Glutamatergic neuron (in vitro differentiated cells): ENCODE results near the gene TPSB2. TPM values are rescaled to one million over a fixed set of nuclear protein-coding genes. Genes with fewer than 3 reads are reported as not detected.
A peak's percentile ranks its signal among the peaks of the same experiment; 100 is the strongest.
"Not testable (repeated sequence)": the region's sequence is repeated elsewhere in the genome, so short reads cannot be mapped to it uniquely, and the experiment has no call there.

Experiments used
- DNase-seq: peaks from one replicate; pipeline ENCODE4 v3.0.0; 2022
- H3K27ac Mint-ChIP-seq: one replicate; pipeline ENCODE4 v1.8.0; 2020; ENCODE audit warnings: mild to moderate bottlenecking, mixed read lengths, inconsistent platforms; ENCODE audit not compliant: unreplicated experiment
- H3K27me3 Mint-ChIP-seq: one replicate; pipeline ENCODE4 v1.8.0; 2020; ENCODE audit warnings: mild to moderate bottlenecking, moderate library complexity, mixed read lengths, inconsistent platforms; ENCODE audit not compliant: unreplicated experiment
- H3K36me3 Mint-ChIP-seq: one replicate; pipeline ENCODE4 v1.8.0; 2020; ENCODE audit warnings: mild to moderate bottlenecking, mixed read lengths, inconsistent platforms; ENCODE audit not compliant: unreplicated experiment
- H3K4me1 Mint-ChIP-seq: one replicate; pipeline ENCODE4 v1.8.0; 2020; ENCODE audit warnings: mild to moderate bottlenecking, low read depth, mixed read lengths, inconsistent platforms; ENCODE audit not compliant: unreplicated experiment
- H3K4me3 Mint-ChIP-seq: one replicate; pipeline ENCODE4 v1.8.0; 2020; ENCODE audit warnings: mild to moderate bottlenecking, mixed read lengths, inconsistent platforms; ENCODE audit not compliant: unreplicated experiment
- H3K9me3 Mint-ChIP-seq: one replicate; pipeline ENCODE4 v1.8.0; 2020; ENCODE audit warnings: mild to moderate bottlenecking, moderate library complexity, mixed read lengths, inconsistent platforms; ENCODE audit not compliant: unreplicated experiment
- total RNA-seq: library from RNA; stranded (reverse); fragmentation: NEBNext Ultra II Directional; extraction: Animal tissue kit (Norgen Biotek cat#: 25700); gene quantifications from one replicate; pipeline ENCODE4 v1.2.1, GENCODE V29; 2021; ENCODE audit not compliant: unreplicated experiment
- TF ChIP-seq, protein P1 (sequence below): fragments of 200-600 bp; sonication (generic); IDR thresholded peaks from one replicate; pipeline ENCODE4 v1.5.0; 2021; ENCODE audit not compliant: partially characterized antibody, unreplicated experiment

Gene TPSB2
- total RNA-seq, 1 donor from 2014 or later = not detected

DNA sequence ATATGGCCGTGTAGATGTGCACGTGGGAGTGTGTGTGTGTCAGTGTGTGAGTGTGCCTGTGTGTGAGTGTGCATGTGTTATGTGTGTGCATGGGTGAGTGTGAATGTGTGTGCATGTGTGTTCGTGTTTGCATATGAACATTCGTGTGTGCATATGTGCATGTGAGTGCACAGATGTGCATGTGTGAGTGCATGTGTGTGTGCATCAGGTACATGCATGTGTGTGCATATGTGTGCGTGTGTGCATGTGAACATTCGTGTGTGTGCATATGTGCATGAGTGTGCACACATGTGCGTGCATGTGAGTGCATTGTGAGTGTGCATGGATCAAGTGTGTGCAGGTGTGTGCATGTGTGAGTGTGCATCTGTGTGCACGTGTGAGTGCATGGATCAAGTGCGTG lies 8.0 kb upstream of the TPSB2 start:
- Mint-ChIP-seq H3K9me3 (peaks cover 8% of the 10 kb centered on the region), H3K4me3 (no peak overlapping the region), H3K27ac (no peak overlapping the region), H3K4me1 (peaks cover 4% of the 10 kb centered on the region), H3K27me3 (peaks cover 5% of the 10 kb centered on the region), H3K36me3 (no peaks in the 10 kb centered on the region)
- no peak for DNase-seq
- TF ChIP-seq, protein P1, sequence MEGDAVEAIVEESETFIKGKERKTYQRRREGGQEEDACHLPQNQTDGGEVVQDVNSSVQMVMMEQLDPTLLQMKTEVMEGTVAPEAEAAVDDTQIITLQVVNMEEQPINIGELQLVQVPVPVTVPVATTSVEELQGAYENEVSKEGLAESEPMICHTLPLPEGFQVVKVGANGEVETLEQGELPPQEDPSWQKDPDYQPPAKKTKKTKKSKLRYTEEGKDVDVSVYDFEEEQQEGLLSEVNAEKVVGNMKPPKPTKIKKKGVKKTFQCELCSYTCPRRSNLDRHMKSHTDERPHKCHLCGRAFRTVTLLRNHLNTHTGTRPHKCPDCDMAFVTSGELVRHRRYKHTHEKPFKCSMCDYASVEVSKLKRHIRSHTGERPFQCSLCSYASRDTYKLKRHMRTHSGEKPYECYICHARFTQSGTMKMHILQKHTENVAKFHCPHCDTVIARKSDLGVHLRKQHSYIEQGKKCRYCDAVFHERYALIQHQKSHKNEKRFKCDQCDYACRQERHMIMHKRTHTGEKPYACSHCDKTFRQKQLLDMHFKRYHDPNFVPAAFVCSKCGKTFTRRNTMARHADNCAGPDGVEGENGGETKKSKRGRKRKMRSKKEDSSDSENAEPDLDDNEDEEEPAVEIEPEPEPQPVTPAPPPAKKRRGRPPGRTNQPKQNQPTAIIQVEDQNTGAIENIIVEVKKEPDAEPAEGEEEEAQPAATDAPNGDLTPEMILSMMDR = no peak

DNA sequence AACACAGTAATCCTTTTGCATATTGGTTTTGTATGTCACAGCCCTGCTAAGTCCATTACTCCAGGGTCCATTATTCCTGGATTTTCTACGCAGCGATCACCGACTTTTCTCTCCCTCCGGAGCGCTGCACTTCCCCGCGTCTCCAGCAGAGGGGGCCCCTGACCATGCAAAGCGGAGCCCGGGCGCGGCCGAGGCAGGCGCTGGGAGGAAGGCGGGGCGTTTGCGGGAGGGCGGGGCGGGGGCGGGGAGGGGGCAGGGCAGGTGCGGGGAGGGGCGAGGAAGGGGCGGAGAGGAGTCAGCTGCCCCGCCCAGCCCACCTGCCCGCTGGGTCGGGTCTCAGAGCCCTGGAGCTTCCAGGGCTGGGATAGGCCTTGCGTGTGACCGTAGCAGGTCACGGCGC lies 6.7 kb upstream of the TPSB2 start:
- H3K4me3 Mint-ChIP-seq, H3K36me3 Mint-ChIP-seq, H3K9me3 Mint-ChIP-seq, H3K27ac Mint-ChIP-seq, H3K4me1 Mint-ChIP-seq, DNase-seq, H3K27me3 Mint-ChIP-seq: not testable (repeated sequence)

DNA sequence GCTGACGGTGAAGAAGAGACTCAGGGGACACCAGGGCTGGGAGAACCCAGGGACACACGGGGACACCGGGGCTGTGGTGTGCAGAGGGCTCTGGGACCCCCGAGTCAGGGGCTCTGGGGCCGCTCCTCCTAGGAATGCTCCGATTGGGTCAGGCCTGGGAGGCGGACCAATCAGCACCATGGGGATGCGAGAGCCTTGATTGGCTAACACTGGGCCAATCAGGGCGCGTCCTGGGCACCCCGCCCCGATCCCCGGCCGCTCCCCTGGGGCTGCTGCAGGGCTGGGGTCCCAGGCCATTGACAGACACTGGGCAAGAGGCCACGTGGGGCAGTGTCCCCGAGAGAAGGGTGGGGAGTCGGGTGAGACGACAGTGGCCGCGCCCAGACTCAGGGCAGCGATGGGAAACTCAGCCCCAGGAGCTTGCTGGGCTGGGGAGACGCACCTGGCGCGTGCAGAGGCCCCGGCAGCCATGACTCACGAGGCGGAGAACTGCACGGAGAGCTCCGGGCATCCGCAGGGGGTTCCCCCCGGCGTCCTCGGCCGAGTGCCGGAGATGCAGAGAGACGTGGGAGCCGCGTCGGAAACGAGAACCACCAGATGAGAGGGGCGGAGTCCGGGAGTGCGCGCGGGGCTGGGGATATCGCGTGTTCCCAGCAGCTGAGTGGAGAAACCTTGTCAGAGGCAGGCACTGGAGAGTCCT lies 2.2 kb upstream of the TPSB2 start:
- not testable (repeated sequence) for H3K27me3 Mint-ChIP-seq, H3K27ac Mint-ChIP-seq, H3K36me3 Mint-ChIP-seq, DNase-seq, H3K4me1 Mint-ChIP-seq, H3K4me3 Mint-ChIP-seq, H3K9me3 Mint-ChIP-seq

DNA sequence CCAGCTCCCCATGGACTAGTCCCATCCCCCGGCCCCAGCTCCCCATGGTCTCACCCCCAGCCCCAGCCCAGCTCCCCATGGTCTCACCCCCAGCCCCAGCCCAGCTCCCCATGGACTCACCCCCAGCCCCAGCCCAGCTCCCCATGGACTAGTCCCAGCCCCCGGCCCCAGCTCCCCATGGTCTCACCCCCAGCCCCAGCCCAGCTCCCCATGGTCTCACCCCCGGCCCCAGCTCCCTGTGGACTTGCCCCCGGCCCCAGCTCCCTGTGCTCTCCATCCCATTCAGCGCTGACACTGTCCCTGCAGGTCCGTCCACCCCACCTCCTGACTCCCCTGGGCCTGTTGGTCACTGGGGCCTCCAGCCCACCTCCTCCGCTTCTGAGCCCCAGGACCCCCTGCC lies 1.3 kb upstream of the TPSB2 start:
- H3K27ac Mint-ChIP-seq, H3K4me1 Mint-ChIP-seq, H3K36me3 Mint-ChIP-seq, H3K4me3 Mint-ChIP-seq, H3K9me3 Mint-ChIP-seq: not testable (repeated sequence)
- DNase-seq = peak; percentile 14
- H3K27me3 Mint-ChIP-seq = peaks cover 11% of the 10 kb centered on the region

DNA sequence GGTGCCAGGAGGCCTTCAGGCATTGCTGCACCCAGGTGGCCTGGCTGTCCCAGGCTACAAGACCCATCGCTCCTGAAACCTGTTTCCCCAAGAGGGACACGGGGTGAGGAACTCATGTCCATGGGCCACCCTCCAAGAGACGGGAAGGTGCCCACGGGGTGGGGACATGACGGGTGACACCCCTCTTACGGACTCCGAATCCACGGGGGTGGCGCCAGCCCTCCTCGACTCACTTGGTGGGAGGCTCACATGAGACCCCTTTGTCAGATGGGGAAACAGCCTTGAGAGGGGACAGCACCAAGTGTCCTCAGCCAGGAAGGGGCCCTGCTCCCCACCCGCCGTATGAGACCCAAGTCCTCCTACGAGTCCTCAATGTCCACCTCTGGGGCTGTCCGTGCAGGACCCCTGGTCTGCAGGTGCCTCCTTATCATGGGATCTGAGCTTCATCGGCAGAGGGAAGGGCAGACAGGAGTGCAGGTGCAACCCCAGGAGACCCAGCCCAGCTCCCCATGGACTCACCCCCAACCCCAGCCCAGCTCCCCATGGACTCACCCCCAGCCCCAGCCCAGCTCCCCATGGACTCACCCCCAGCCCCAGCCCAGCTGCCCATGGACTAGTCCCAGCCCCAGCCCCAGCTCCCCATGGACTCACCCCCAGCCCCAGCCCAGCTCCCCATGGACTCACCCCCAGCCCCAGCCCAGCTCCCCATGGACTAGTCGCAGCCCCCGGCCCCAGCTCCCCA lies 658 bp upstream of the TPSB2 start:
- H3K27me3 Mint-ChIP-seq = peaks cover 11% of the 10 kb centered on the region
- not testable (repeated sequence) for H3K9me3 Mint-ChIP-seq, H3K4me3 Mint-ChIP-seq, H3K4me1 Mint-ChIP-seq, H3K27ac Mint-ChIP-seq, H3K36me3 Mint-ChIP-seq
- peak; percentile 12 for DNase-seq

DNA sequence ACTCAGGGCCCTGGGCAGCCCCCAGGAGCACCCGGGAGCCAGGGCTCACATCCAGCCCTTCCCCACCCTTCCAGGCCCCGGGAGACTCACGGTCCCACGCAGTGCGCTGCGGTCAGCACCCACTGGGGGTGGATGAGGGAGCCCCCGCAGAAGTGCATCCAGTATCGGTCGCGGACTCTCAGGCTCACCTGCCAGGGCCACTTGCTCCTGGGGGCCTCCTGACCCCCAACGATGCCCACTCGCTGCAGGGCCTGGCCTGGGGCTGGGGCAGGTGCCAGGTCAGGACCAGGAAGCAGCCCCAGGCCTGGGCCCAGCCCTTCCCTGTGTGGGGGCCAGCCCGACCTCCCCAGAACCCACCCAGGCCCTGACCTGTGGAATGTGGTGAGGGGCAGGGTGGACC lies 508 bp downstream of the TPSB2 start:
- Mint-ChIP-seq H3K27me3 (peaks cover 16% of the 10 kb centered on the region), H3K9me3 (peaks cover 12% of the 10 kb centered on the region)
- not testable (repeated sequence) for H3K4me1 Mint-ChIP-seq, H3K4me3 Mint-ChIP-seq, H3K27ac Mint-ChIP-seq, H3K36me3 Mint-ChIP-seq
- DNase-seq = peak; percentile 3

DNA sequence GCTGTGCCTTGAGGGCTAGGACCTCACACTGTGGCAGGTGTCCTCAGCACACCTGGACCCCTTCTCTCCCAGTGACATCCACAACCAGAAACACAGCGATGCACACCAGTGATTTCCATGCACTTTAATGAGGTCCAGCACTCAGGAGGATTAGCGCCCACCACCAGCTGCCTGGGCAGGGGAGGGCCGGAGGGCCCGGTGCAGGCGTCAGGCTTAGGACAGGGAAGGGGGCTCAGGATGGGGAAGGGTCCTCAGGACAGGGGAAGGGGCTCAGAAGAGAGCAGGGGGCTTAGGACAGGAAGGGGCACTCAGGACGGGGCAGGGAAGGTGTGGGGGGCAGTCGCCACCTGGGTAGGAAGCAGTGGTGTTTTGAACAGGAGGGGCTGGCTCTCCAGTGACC lies 1.8 kb downstream of the TPSB2 start:
- not testable (repeated sequence) for H3K27ac Mint-ChIP-seq, H3K4me1 Mint-ChIP-seq, H3K4me3 Mint-ChIP-seq, H3K36me3 Mint-ChIP-seq
- H3K27me3 Mint-ChIP-seq = peaks cover 20% of the 10 kb centered on the region
- peak; percentile 19 for DNase-seq
- peaks cover 17% of the 10 kb centered on the region for H3K9me3 Mint-ChIP-seq

DNA sequence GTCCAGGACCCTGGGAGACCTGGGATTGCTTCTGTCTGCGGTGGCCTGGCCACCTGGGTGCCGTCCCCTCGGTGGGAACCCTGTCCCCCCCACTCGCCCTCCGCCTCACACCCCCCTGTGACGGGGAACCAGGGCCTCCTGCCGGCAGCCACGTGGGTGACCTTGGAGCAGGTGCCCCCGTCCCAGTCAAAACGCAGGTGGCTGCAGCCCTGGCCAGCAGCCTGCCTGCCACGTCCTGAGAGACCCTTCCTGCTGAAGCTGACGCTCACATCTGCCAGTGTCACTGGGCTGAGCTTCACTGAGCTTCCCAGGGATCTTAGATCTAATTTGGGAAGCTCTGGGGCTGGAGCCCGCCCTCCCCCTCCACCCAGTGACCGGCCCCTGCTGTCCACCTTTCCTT lies 3.3 kb downstream of the TPSB2 start:
- Mint-ChIP-seq H3K9me3 (peaks cover 17% of the 10 kb centered on the region), H3K27me3 (peaks cover 20% of the 10 kb centered on the region)
- not testable (repeated sequence) for H3K4me3 Mint-ChIP-seq, H3K27ac Mint-ChIP-seq, H3K36me3 Mint-ChIP-seq, H3K4me1 Mint-ChIP-seq
- peak; percentile 56 for DNase-seq

DNA sequence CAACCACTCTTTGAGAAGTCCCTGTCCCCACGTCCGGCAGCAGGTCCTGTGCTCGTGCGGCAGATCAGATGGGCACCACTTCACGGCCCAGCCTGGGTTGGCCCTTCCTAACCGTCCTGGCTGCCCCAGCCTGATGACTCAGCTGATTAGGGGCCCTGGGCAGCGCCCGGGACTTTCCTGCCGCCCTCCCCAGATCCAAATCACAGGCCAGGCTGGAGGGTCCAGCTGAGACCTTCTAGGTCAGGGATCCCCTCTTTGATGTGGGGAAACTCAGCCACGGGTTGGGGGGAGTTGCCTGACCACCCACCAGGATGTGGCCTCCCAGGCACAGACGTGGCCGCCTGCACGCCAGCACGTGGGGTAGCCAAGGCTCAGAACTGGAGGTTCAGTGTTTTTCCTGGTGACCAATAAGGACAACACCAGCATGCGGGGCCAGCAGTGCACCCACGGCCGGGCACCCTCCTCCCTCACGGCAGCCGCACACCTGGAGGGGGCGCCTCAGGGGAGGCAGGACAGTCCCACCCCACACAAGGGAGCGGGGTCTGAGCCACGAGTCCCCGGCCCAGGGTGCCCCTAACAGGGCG lies 4.2 kb downstream of the TPSB2 start:
- not testable (repeated sequence) for H3K4me1 Mint-ChIP-seq, H3K27ac Mint-ChIP-seq, DNase-seq, H3K4me3 Mint-ChIP-seq, H3K36me3 Mint-ChIP-seq
- Mint-ChIP-seq H3K9me3 (peaks cover 21% of the 10 kb centered on the region), H3K27me3 (peaks cover 24% of the 10 kb centered on the region)
